HepG2 (cell line): Measurements from ENCODE around the gene PSD4.

Experiments used
- AKAP8 ChIP-seq: sonication (generic); formaldehyde crosslinking; IDR thresholded peaks from 2 replicates; pipeline ENCODE4 v1.5.1; 2020; ENCODE audit warnings: mild to moderate bottlenecking, missing genetic modification reagents
- CREM ChIP-seq, 2 experiments: sonication (generic) in 1 of 2; formaldehyde crosslinking in 1 of 2; IDR thresholded peaks; 2 replicates each; pipeline versions ENCODE4 v1.4.0 to v1.6.1; 2016 to 2020; ENCODE audit warnings: antibody characterized with exemption in 1 of 2, mild to moderate bottlenecking in 1 of 2, missing genetic modification reagents in 1 of 2
- CTCF ChIP-seq: sonication (generic); formaldehyde crosslinking; IDR thresholded peaks from 2 replicates; pipeline ENCODE4 v1.5.0; 2020; ENCODE audit warnings: mild to moderate bottlenecking, missing genetic modification reagents, moderate library complexity
- REST ChIP-seq, 2 experiments: IDR thresholded peaks; 2 replicates each; pipeline ENCODE4 v1.6.1; 2011 to 2012; ENCODE audit warnings: low read length in 2 of 2, borderline replicate concordance in 1 of 2, low read depth in 1 of 2, mild to moderate bottlenecking in 1 of 2, moderate library complexity in 1 of 2
- SP1 ChIP-seq, 2 experiments: fragments of 450-650 bp in 1 of 2; sonication (generic) in 1 of 2; formaldehyde crosslinking in 1 of 2; IDR thresholded peaks; 2 replicates each; pipeline versions ENCODE4 v1.4.0 to v1.6.1; 2016 to 2020; ENCODE audit warnings: missing genetic modification reagents in 1 of 2
- ZBTB33 ChIP-seq: sonication (generic); formaldehyde crosslinking; IDR thresholded peaks from 2 replicates; pipeline ENCODE4 v1.4.0; 2020; ENCODE audit warnings: missing genetic modification reagents
- ZNF543 ChIP-seq: sonication (generic); formaldehyde crosslinking; IDR thresholded peaks from 2 replicates; pipeline ENCODE4 v1.4.0; 2020; ENCODE audit warnings: mild to moderate bottlenecking, missing genetic modification reagents
- ZNF777 ChIP-seq: sonication (generic); formaldehyde crosslinking; IDR thresholded peaks from 2 replicates; pipeline ENCODE4 v1.4.0; 2020; ENCODE audit warnings: missing genetic modification reagents

- TF ChIP-seq ZNF777 (CRISPR knock-in tag) = no peak
- no peak for TF ChIP-seq AKAP8 (CRISPR knock-in tag)
- no peak for TF ChIP-seq CREM (IDR thresholded peaks at IDR 0.05)
- TF ChIP-seq CREM (CRISPR knock-in tag; IDR thresholded peaks at IDR 0.05) = no peak
- no peak for TF ChIP-seq CTCF (CRISPR knock-in tag)
- TF ChIP-seq ZNF543 (CRISPR knock-in tag) = no peak
- TF ChIP-seq REST (IDR thresholded peaks at IDR 0.05; ENCODE audit: borderline replicate concordance in 1 of 2, low read depth in 1 of 2, low read length in 2 of 2) = no peak
- no peak for TF ChIP-seq SP1 (IDR thresholded peaks at IDR 0.05)
- no peak for TF ChIP-seq SP1 (CRISPR knock-in tag; IDR thresholded peaks at IDR 0.05)
- no peak for TF ChIP-seq ZBTB33
Observed at GRCh38 chr2:113208396-113208795, 34.6 kb downstream of the PSD4 start.
